SU-DHL-6 (cell line): ENCODE data around the gene CLCF1.

Source experiments
- H2AFZ ChIP-seq: fragments of 200-600 bp; sonication (generic); 2 replicates; pipeline ENCODE4 v1.6.1; 2014; ENCODE audit warnings: low read depth, mild to moderate bottlenecking, moderate library complexity, mixed read lengths, antibody characterized with exemption, low read length; ENCODE audit not compliant: severe bottlenecking
- H3F3A ChIP-seq: fragments of 200-600 bp; shearing (Covaris generic); 2 replicates; pipeline ENCODE4 v1.6.0; 2016; ENCODE audit warnings: antibody characterized with exemption, mild to moderate bottlenecking; ENCODE audit not compliant: insufficient read depth
- H3K27ac ChIP-seq: fragments of 200-600 bp; sonication (generic); 2 replicates; pipeline ENCODE4 v1.5.1; 2016; ENCODE audit warnings: low read depth, mild to moderate bottlenecking, low read length, moderate library complexity, mixed read lengths
- H3K27me3 ChIP-seq: fragments of 200-600 bp; sonication (generic), shearing (Covaris generic); 2 replicates; pipeline ENCODE4 v1.6.0; 2014; ENCODE audit warnings: mild to moderate bottlenecking, low read length
- H3K36me3 ChIP-seq: fragments of 200-600 bp; sonication (generic); 2 replicates; pipeline ENCODE4 v1.6.1; 2014; ENCODE audit warnings: mild to moderate bottlenecking, low read length, mixed read lengths
- H3K4me2 ChIP-seq: fragments of 300-600, 200-600 bp; shearing (Covaris generic), sonication (generic); 2 replicates; pipeline ENCODE4 v1.6.0; 2014; ENCODE audit warnings: low read length, low read depth, mild to moderate bottlenecking; ENCODE audit not compliant: poor library complexity, severe bottlenecking
- H3K4me3 ChIP-seq: fragments of 200-600 bp; sonication (generic); 2 replicates; pipeline ENCODE4 v1.5.1; 2014; ENCODE audit warnings: antibody characterized with exemption, low read length, mild to moderate bottlenecking, mixed read lengths; ENCODE audit not compliant: insufficient read depth, poor library complexity, severe bottlenecking
- H3K79me2 ChIP-seq: fragments of 200-600 bp; sonication (generic); 2 replicates; pipeline ENCODE4 v1.6.1; 2014; ENCODE audit warnings: mild to moderate bottlenecking, low read length, moderate library complexity; ENCODE audit not compliant: insufficient read depth
- H3K9ac ChIP-seq: fragments of 200-600 bp; sonication (generic); 2 replicates; pipeline ENCODE4 v1.7.0; 2014; ENCODE audit warnings: mild to moderate bottlenecking, low read length
- H3K9me2 ChIP-seq: fragments of 200-600 bp; sonication (generic); replicated peaks from 2 replicates; pipeline ENCODE4 v1.6.1; 2014; ENCODE audit warnings: low read length; ENCODE audit not compliant: insufficient read depth
- H3K9me3 ChIP-seq: fragments of 200-600 bp; sonication (generic); 2 replicates; pipeline ENCODE4 v1.6.1; 2014; ENCODE audit warnings: low read length, mixed read lengths; ENCODE audit not compliant: insufficient read depth
- H4K20me1 ChIP-seq: fragments of 200-600 bp; sonication (generic); 2 replicates; pipeline ENCODE4 v1.6.1; 2014; ENCODE audit warnings: low read depth, mild to moderate bottlenecking, antibody characterized with exemption, low read length, moderate library complexity, mixed read lengths
- EZH2phosphoT487 ChIP-seq: fragments of 200-600 bp; sonication (generic), shearing (Covaris generic); conservative IDR thresholded peaks from 2 replicates; pipeline ENCODE4 v1.6.1; 2018; ENCODE audit warnings: mild to moderate bottlenecking, antibody characterized with exemption, low read length, moderate library complexity, mixed read lengths
- TF ChIP-seq, protein P1 (sequence below): fragments of 200-600 bp; sonication (generic); IDR thresholded peaks from one replicate; pipeline ENCODE4 v1.5.1; 2017; ENCODE audit warnings: antibody characterized with exemption, mild to moderate bottlenecking, low read length, moderate library complexity; ENCODE audit not compliant: insufficient read depth, poor library complexity, severe bottlenecking

CLCF1 gene

DNA sequence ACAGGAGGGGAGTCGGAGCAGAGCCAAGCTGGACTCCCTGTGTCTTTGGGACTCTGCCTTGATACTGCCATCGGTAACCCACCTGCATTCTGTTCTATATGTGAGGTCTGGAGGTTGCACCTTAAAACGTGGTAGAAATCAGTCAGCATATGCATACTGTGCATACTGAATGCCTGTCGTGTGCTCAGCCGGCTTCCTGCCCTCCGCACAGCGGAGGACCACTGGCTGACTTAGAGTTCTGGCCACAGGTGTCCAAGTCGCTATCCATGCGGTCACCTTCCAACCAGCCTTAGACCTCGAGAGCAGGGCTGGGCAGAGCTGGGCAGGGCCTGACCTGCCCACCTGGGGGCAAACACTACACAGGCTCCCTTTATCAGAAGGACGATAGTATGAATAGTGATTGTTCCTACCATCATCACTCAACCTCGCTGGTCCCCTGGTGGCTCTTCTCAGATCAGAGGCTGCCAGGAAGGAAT is 34.3 kb upstream of the CLCF1 start:
- Histone ChIP-seq H4K20me1 (no peaks in the 10 kb centered on the region), H3K9ac (0 out of 2 replicates have a peak overlapping the region, but pooled peaks have one; percentile 57), H3K27ac (peak overlapping the region; percentile 88), H3K4me2 (peak overlapping the region; percentile 9), H3K36me3 (no peaks in the 10 kb centered on the region), H3K9me2 (no peaks in the 10 kb centered on the region), H2AFZ (no peak overlapping the region), H3F3A (peaks cover 50% of the 10 kb centered on the region), H3K27me3 (no peaks in the 10 kb centered on the region), H3K4me3 (no peak overlapping the region), H3K9me3 (no peaks in the 10 kb centered on the region), H3K79me2 (no peaks in the 10 kb centered on the region; the same call in 1 of the 2 replicates)
- TF ChIP-seq EZH2phosphoT487: no peak
- TF ChIP-seq, protein P1, sequence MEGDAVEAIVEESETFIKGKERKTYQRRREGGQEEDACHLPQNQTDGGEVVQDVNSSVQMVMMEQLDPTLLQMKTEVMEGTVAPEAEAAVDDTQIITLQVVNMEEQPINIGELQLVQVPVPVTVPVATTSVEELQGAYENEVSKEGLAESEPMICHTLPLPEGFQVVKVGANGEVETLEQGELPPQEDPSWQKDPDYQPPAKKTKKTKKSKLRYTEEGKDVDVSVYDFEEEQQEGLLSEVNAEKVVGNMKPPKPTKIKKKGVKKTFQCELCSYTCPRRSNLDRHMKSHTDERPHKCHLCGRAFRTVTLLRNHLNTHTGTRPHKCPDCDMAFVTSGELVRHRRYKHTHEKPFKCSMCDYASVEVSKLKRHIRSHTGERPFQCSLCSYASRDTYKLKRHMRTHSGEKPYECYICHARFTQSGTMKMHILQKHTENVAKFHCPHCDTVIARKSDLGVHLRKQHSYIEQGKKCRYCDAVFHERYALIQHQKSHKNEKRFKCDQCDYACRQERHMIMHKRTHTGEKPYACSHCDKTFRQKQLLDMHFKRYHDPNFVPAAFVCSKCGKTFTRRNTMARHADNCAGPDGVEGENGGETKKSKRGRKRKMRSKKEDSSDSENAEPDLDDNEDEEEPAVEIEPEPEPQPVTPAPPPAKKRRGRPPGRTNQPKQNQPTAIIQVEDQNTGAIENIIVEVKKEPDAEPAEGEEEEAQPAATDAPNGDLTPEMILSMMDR: no peak

DNA sequence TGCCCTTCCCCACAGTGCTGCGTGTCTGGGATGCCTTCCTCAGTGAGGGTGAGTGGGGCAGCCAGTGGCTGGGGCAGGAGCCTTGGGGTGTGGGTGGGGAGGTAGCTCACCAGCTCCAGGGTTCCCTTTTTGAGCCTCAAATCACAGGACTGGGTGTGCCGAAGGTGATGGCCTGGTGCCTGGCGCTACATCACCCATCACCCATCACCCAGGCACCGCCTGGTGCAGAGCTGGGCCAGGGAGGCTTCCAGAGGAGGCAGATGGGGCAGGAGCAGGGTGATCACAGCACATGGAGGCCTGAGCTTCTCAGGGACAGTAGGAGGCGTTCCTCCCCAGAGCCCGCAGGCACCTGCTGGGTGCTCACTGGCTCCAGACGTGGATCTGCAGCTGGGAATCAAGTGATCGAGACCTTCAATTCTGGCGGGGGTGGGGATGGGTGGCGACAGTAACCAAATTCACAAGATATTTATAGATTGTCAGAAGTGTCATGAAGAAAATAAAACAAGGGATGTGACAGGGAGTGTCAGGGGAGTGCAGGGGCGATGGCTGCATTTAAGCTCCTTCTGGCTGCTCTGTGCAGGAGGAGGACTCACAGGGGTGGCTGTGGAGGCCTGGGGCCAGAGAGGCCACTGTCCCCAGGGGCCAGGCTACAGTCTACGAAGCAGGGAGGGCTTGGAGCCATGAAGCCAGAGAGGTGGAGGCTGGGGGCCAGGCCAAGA is 33.7 kb upstream of the CLCF1 start:
- no peak overlapping the region for H3K9ac ChIP-seq
- H3K9me2 ChIP-seq: no peaks in the 10 kb centered on the region
- no peaks in the 10 kb centered on the region; the same call in 1 of the 2 replicates for H3K79me2 ChIP-seq
- H2AFZ ChIP-seq: no peak overlapping the region
- H4K20me1 ChIP-seq: no peaks in the 10 kb centered on the region
- H3K36me3 ChIP-seq: no peaks in the 10 kb centered on the region
- no peaks in the 10 kb centered on the region for H3K27me3 ChIP-seq
- H3K27ac ChIP-seq: peak overlapping the region; percentile 88
- H3F3A ChIP-seq: peaks cover 50% of the 10 kb centered on the region
- TF ChIP-seq EZH2phosphoT487: no peak
- TF ChIP-seq, protein P1: no peak
- no peaks in the 10 kb centered on the region for H3K9me3 ChIP-seq
- peak overlapping the region; percentile 9 for H3K4me2 ChIP-seq
- no peak overlapping the region for H3K4me3 ChIP-seq

DNA sequence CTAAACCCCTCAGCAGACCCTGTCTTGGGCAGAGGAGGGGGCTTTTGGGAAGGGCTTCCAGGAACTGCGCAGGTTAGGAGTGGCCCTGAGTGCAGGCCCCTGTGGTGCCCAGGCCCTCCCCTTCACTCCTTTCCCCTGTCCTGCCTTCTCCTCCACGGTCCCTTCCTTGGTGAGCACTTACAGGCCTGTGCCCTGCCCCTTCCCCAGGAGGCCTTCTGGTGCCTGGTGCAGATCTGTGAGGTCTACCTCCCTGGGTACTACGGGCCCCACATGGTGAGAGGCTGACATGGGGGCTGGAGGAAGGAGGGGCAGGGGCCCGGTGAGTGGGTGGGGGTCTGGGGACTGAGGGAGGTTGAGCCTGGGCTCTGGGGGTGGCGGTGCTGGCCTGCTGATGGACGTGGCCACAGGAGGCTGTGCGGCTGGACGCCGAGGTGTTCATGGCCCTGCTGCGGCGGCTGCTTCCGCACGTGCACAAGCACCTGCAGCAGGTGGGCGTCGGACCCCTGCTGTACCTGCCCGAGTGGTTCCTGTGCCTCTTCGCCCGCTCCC is 33.1 kb upstream of the CLCF1 start:
- Histone ChIP-seq H4K20me1 (no peaks in the 10 kb centered on the region), H3F3A (peaks cover 50% of the 10 kb centered on the region), H3K9me3 (no peaks in the 10 kb centered on the region), H2AFZ (no peak overlapping the region), H3K4me2 (peak overlapping the region; percentile 83), H3K27ac (peak overlapping the region; percentile 88), H3K4me3 (no peak overlapping the region), H3K9me2 (no peaks in the 10 kb centered on the region), H3K36me3 (no peaks in the 10 kb centered on the region), H3K27me3 (no peaks in the 10 kb centered on the region), H3K79me2 (peaks cover under 1% of the 10 kb centered on the region), H3K9ac (no peak overlapping the region)
- TF ChIP-seq EZH2phosphoT487: no peak
- TF ChIP-seq, protein P1: no peak
